K562 (cell line): Measurements from ENCODE around the gene TANC1. TPM values are rescaled to one million over a fixed set of nuclear protein-coding genes. Genes with fewer than 3 reads are reported as not detected.

Experiments
- ATAC-seq: fragments of 200-7000 bp; cut with Tn5 transposase; 3 replicates; pipeline ENCODE4 v1.9.1; 2020; ENCODE audit warnings: moderate library complexity
- BruUV-seq: library from RNA; stranded (reverse); fragments of 400-500 nt; replicated peaks from 2 replicates; lab custom pipeline; 2021; lab: Mats Ljungman, UMichigan
- CTCF ChIA-PET: fragments of 300-600 bp; formaldehyde crosslinking; extraction: SDS; loops from one replicate; lab custom pipeline; 2021; ENCODE audit warnings: low intra/inter-chr PET ratio; lab: Yijun Ruan, JAX
- POLR2A ChIA-PET: fragments of 300-600, 350-650 bp; sonication (Branson Sonifier 250); formaldehyde crosslinking; extraction: SDS; loops from one replicate; lab custom pipeline; 2021; ENCODE audit warnings: antibody characterized with exemption, inconsistent platforms; lab: Yijun Ruan, JAX
- DNase-seq, 4 experiments: peaks; one replicate each; pipeline versions ENCODE4 v3.0.0 to v3.0.0-alpha.2; 2011 to 2018; ENCODE audit warnings: low spot score in 3 of 4, mixed read lengths in 3 of 4; ENCODE audit errors: extremely low read depth in 1 of 4
- FAIRE-seq: peaks from 2 replicates; lab custom pipeline; 2011; peaks lifted over from hg19 to GRCh38; lab: Jason Lieb, UNC
- H2AFZ ChIP-seq: 2 replicates; pipeline ENCODE4 v1.6.0; 2011; ENCODE audit warnings: low read depth, low read length, control low read depth, inconsistent platforms
- H3K27ac ChIP-seq: fragments of 200-600 bp; 3 replicates; pipeline ENCODE4 v1.8.0; 2011; ENCODE audit warnings: low read depth, mild to moderate bottlenecking, control low read depth, inconsistent platforms, low read length, moderate library complexity, mixed read lengths; ENCODE audit errors: extremely low read depth
- H3K27me3 ChIP-seq, 2 experiments: fragments of 300-600 bp in 1 of 2; 2 replicates in 1 of 2; 3 replicates in 1 of 2; pipeline versions ENCODE4 v1.6.0 to v1.8.0; 2011; ENCODE audit warnings: inconsistent platforms in 2 of 2, low read length in 2 of 2, mild to moderate bottlenecking in 1 of 2, mixed read lengths in 1 of 2, moderate library complexity in 1 of 2; ENCODE audit not compliant: control insufficient read depth in 2 of 2, insufficient read depth in 2 of 2
- H3K36me3 ChIP-seq: fragments of 300-600 bp; 3 replicates; pipeline ENCODE4 v1.8.0; 2011; ENCODE audit warnings: mild to moderate bottlenecking, low read length, inconsistent platforms; ENCODE audit not compliant: control insufficient read depth, insufficient read depth
- H3K4me1 ChIP-seq, 2 experiments: fragments of 200-600 bp in 1 of 2; replicated peaks in 1 of 2; 2 replicates in 1 of 2; 3 replicates in 1 of 2; pipeline versions ENCODE4 v1.5.1 to v1.8.0; 2011; ENCODE audit warnings: inconsistent platforms in 2 of 2, low read length in 2 of 2, mild to moderate bottlenecking in 1 of 2, mixed read lengths in 1 of 2, moderate library complexity in 1 of 2; ENCODE audit not compliant: control insufficient read depth in 2 of 2, insufficient read depth in 2 of 2
- H3K4me2 ChIP-seq: 2 replicates; pipeline ENCODE4 v1.6.1; 2011; ENCODE audit warnings: low read length, control low read depth, inconsistent platforms, mixed read lengths; ENCODE audit not compliant: insufficient read depth
- H3K4me3 ChIP-seq: fragments of 200-600 bp; sonication (generic), shearing (Covaris generic); 2 replicates; pipeline ENCODE4 v1.5.1; 2016; ENCODE audit warnings: control low read depth, inconsistent platforms
- H3K79me2 ChIP-seq: fragments of 200-600 bp; 3 replicates; pipeline ENCODE4 v1.8.0; 2011; ENCODE audit warnings: low read length, inconsistent platforms; ENCODE audit not compliant: control insufficient read depth, insufficient read depth
- H3K9ac ChIP-seq, 2 experiments: 2 replicates each; pipeline versions ENCODE4 v1.6.0 to v1.6.1; 2011; ENCODE audit warnings: low read depth in 2 of 2, low read length in 2 of 2, control low read depth in 1 of 2, inconsistent platforms in 1 of 2, mild to moderate bottlenecking in 1 of 2, mixed read lengths in 1 of 2; ENCODE audit not compliant: insufficient read depth in 1 of 2
- H3K9me1 ChIP-seq: one replicate; pipeline ENCODE4 v1.6.0; 2011; ENCODE audit warnings: inconsistent platforms, mild to moderate bottlenecking, low read length, moderate library complexity; ENCODE audit not compliant: control insufficient read depth, insufficient read depth
- H3K9me3 ChIP-seq: replicated peaks from 2 replicates; pipeline ENCODE4 v1.5.1; 2011; ENCODE audit warnings: low read depth, low read length, inconsistent platforms; ENCODE audit not compliant: control insufficient read depth, insufficient read depth
- H4K20me1 ChIP-seq: replicated peaks from 2 replicates; pipeline ENCODE4 v1.6.1; 2011; ENCODE audit warnings: low read length, inconsistent platforms, mixed read lengths; ENCODE audit not compliant: control insufficient read depth, insufficient read depth
- ATF3 ChIP-seq, 2 experiments: fragments of 450-650 bp in 1 of 2; sonication (generic) in 1 of 2; formaldehyde crosslinking in 1 of 2; IDR thresholded peaks in 1 of 2; conservative IDR thresholded peaks in 1 of 2; 2 replicates each; pipeline versions ENCODE4 v1.6.1 to v1.8.1; 2016 to 2023; ENCODE audit warnings: mild to moderate bottlenecking in 2 of 2, moderate library complexity in 2 of 2, inconsistent platforms in 1 of 2, missing genetic modification reagents in 1 of 2
- HDAC6 ChIP-seq: IDR thresholded peaks from 2 replicates; pipeline ENCODE4 v1.6.1; 2012; ENCODE audit warnings: low read depth, mild to moderate bottlenecking, control low read depth, inconsistent platforms, low read length, moderate library complexity
- KLF16 ChIP-seq: IDR thresholded peaks from 2 replicates; pipeline ENCODE4 v1.6.1; 2016; ENCODE audit warnings: antibody characterized with exemption
- NR2C1 ChIP-seq, 2 experiments: fragments of 450-650 bp; IDR thresholded peaks; 2 replicates each; pipeline ENCODE4 v1.6.1; 2017; ENCODE audit warnings: mild to moderate bottlenecking in 2 of 2, antibody characterized with exemption in 1 of 2, inconsistent platforms in 1 of 2, missing compliant biosample characterization in 1 of 2, missing genetic modification characterization in 1 of 2
- STAG1 ChIP-seq: sonication (generic); formaldehyde crosslinking; IDR thresholded peaks from 2 replicates; pipeline ENCODE4 v1.5.0; 2020; ENCODE audit warnings: missing genetic modification reagents, borderline replicate concordance
- ZHX1 ChIP-seq: fragments of 150-350 bp; conservative IDR thresholded peaks from 2 replicates; pipeline ENCODE4 v1.6.1; 2014; ENCODE audit warnings: low read length
- ZKSCAN3 ChIP-seq: fragments of 250-450 bp; sonication (Bioruptor Pico); IDR thresholded peaks from 2 replicates; pipeline ENCODE4 v1.4.0; 2020
- WGBS: fragments of 100-300 bp; shearing (Covaris generic); methylation state at CpG from one replicate; pipeline ENCODE4 v1.1.6; 2016; ENCODE audit warnings: low coverage, mixed read lengths; ENCODE audit not compliant: insufficient coverage; ENCODE audit errors: missing lambda C conversion rate; 5-methylcytosine and 5-hydroxymethylcytosine counted together
- in situ Hi-C: fragments of 300-500 bp; cut with MboI; formaldehyde crosslinking; loops from 4 replicates; pipeline ENCODE4 v1.15.0; 2018; ENCODE audit warnings: inconsistent platforms, mixed read lengths
- intact Hi-C: fragments of 100-400 bp; cut with micrococcal nuclease; formaldehyde crosslinking; loops from 2 replicates; pipeline ENCODE4 v1.14.2; 2022
- polyA plus RNA-seq, 8 experiments: library from polyadenylated mRNA; depleted of rRNA in 4 of 8; stranded (reverse) in 5 of 8; unstranded in 3 of 8; fragments of >200 nt; fragmentation: Nextera tagmentation in 2 of 8; fragmentation: Illumina TruSeq in 1 of 8; extraction: Ambion mirVana in 2 of 8; extraction: Trizol in 1 of 8; gene quantifications; 2 replicates each; pipeline versions ENCODE4 v1.2.1 to v1.2.3, GENCODE V29; 2011 to 2014; ENCODE audit warnings: inconsistent platforms in 1 of 8, missing spikeins in 1 of 8
- total RNA-seq, 7 experiments: library from RNA; depleted of rRNA in 6 of 7; stranded (reverse); fragments of >200 nt in 6 of 7; fragmentation: Illumina TruSeq in 2 of 7; extraction: Trizol in 2 of 7; gene quantifications; 2 replicates each; pipeline versions ENCODE4 v1.2.1 to v1.2.3, GENCODE V29; 2011 to 2021; ENCODE audit warnings: low replicate concordance in 1 of 7
- TF ChIP-seq, protein P1 (sequence below): fragments of 450-650 bp; formaldehyde crosslinking; IDR thresholded peaks from 2 replicates; pipeline ENCODE4 v1.4.0; 2020; ENCODE audit warnings: mild to moderate bottlenecking, moderate library complexity
- TF ChIP-seq, protein P2 (sequence below): fragments of 250-450 bp; sonication (Bioruptor Pico); IDR thresholded peaks from 2 replicates; pipeline ENCODE4 v1.8.0; 2021; ENCODE audit warnings: moderate library complexity, mild to moderate bottlenecking, inconsistent platforms

TANC1 gene
- total and polyA plus RNA-seq, 9 of the 15 experiments (the other 6 are each of a cell fraction or from before 2014, with no cell fraction given), result under 0.01 to 0.20 (median 0.07) TPM; not detected in 1

DNA sequence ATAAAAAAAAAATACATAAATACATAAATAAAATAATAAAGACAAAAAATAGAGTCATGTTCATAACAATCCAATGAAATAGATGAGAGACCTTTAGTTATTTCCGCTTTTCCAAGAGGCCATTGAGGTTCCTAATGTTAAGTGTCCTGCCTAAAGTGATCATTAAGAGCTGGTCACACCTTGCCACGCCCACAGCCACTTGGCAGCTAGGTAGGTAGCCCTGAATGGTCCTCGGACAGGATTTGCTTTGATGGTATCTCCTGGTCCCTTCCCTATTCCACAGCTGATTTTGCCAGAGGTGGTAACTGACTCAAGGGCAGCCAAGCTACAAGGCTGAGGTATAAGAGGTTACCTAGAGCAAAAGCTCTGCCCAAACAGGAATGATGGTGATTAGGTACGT lies 24.5 kb upstream of the TANC1 start (continued):
- no peak for TF ChIP-seq ZHX1
- no peak for TF ChIP-seq STAG1 (CRISPR knock-in tag)
- TF ChIP-seq, protein P1, sequence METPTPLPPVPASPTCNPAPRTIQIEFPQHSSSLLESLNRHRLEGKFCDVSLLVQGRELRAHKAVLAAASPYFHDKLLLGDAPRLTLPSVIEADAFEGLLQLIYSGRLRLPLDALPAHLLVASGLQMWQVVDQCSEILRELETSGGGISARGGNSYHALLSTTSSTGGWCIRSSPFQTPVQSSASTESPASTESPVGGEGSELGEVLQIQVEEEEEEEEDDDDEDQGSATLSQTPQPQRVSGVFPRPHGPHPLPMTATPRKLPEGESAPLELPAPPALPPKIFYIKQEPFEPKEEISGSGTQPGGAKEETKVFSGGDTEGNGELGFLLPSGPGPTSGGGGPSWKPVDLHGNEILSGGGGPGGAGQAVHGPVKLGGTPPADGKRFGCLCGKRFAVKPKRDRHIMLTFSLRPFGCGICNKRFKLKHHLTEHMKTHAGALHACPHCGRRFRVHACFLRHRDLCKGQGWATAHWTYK, result no peak
- no peak for TF ChIP-seq ZKSCAN3
- no peak for TF ChIP-seq HDAC6

DNA sequence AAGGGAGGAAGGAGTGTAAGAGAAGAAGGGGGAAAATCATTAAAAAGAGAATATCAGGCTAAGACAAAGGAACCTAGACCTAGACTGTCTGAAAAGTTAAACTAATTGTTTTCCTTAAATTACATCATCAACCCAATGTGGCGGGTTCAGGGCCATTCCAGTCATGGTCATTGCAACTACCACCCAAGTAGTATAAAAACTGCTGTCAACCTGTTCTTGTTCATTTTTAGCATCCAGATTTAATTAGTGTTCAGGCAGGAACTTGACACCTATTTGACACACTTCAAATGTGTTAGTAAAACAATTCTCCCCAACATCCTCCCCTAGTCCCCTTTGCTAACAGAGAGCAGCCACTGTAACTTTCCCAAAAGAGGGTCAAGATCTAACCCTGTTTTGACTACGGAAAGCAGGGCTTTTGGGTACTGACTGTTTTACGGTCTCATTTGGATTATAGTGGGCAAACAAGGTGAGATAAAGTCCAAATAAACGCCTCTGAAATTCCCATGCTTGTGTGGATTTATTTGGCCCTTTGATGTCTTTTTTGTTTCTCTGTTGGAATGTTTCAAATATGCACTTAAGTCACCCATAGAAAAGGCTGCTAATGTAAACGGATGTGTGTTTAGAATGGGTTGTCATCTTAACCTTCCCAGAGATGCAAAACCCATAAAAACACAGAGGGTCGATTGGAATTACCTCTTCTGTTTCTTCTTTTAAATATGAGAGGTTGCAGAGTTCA lies 19.3 kb upstream of the TANC1 start:
- Histone ChIP-seq H3K4me3 (no peak overlapping the region), H3K27me3 (peaks cover 5 to 11% of the 10 kb centered on the region in 2 experiments; a peak in 4 of 5 replicates), H3K27ac (no peak overlapping the region), H3K4me1 (no peaks in the 10 kb centered on the region; a peak in 1 of 5 replicates), H3K9me3 (no peaks in the 10 kb centered on the region), H2AFZ (no peak overlapping the region), H3K9me1 (no peaks in the 10 kb centered on the region), H3K36me3 (no peaks in the 10 kb centered on the region), H3K79me2 (no peaks in the 10 kb centered on the region), H4K20me1 (no peaks in the 10 kb centered on the region), H3K9ac (no peak overlapping the region), H3K4me2 (no peak overlapping the region)
- POLR2A ChIA-PET, result no interaction called here
- BruUV-seq, result no TSS peak
- ATAC-seq (no peak), DNase-seq (no peak), FAIRE-seq (no peak)
- intact Hi-C loops (no loop called here), in situ Hi-C loops (no loop called here)
- TF ChIP-seq, protein P2, sequence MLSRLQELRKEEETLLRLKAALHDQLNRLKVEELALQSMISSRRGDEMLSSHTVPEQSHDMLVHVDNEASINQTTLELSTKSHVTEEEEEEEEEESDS (CRISPR knock-in tag), result no peak
- TF ChIP-seq NR2C1 (IDR thresholded peaks at IDR 0.05) (no peak), NR2C1 (tag; IDR thresholded peaks at IDR 0.05) (no peak), ATF3 (IDR thresholded peaks at IDR 0.05) (0 out of 2 replicates have a peak, but pooled peaks have one; percentile 17), ATF3 (CRISPR knock-in tag; conservative IDR thresholded peaks at IDR 0.05) (no peak), KLF16 (no peak)
- WGBS, result 0% methylated on average over 6 of the region's 6 CpGs
- CTCF ChIA-PET, result no interaction called here
